Measurements from ENCODE around the gene RELN. TPM values are rescaled to one million over a fixed set of nuclear protein-coding genes. Genes with fewer than 3 reads are reported as not detected.
"Not testable (repeated sequence)": the region's sequence is repeated elsewhere in the genome, so short reads cannot be mapped to it uniquely, and the experiment has no call there.

Gene RELN
- total RNA-seq, 1 donor from 2014 or later = 5.7 TPM

GRCh38 chr7:103784646-103785286 is 204.7 kb downstream of the RELN start:
- Mint-ChIP-seq H3K36me3 (ENCODE audit: unreplicated experiment) (peaks cover 10% of the 10 kb centered on the region), H3K4me3 (ENCODE audit: unreplicated experiment) (no peak overlapping the region), H3K27me3 (ENCODE audit: unreplicated experiment) (peaks cover 2% of the 10 kb centered on the region), H3K4me1 (ENCODE audit: low read depth, unreplicated experiment) (no peaks in the 10 kb centered on the region), H3K27ac (ENCODE audit: unreplicated experiment) (no peak overlapping the region), H3K9me3 (ENCODE audit: unreplicated experiment) (no peaks in the 10 kb centered on the region)
- no peak for DNase-seq
- TF ChIP-seq CTCF (IDR thresholded peaks at IDR 0.05; ENCODE audit: partially characterized antibody, unreplicated experiment) = no peak

- no peak for DNase-seq
- no peaks in the 10 kb centered on the region for H3K36me3 Mint-ChIP-seq (ENCODE audit: unreplicated experiment)
- H3K9me3 Mint-ChIP-seq (ENCODE audit: unreplicated experiment) = no peaks in the 10 kb centered on the region
- H3K27me3 Mint-ChIP-seq (ENCODE audit: unreplicated experiment) = no peaks in the 10 kb centered on the region
- no peak for TF ChIP-seq CTCF (IDR thresholded peaks at IDR 0.05; ENCODE audit: partially characterized antibody, unreplicated experiment)
- peaks cover 7% of the 10 kb centered on the region for H3K4me1 Mint-ChIP-seq (ENCODE audit: low read depth, unreplicated experiment)
- H3K27ac Mint-ChIP-seq (ENCODE audit: unreplicated experiment) = no peak overlapping the region
- no peak overlapping the region for H3K4me3 Mint-ChIP-seq (ENCODE audit: unreplicated experiment)
Measured at GRCh38 chr7:103781409-103781808, 208.0 kb downstream of the RELN start.

GRCh38 chr7:103780561-103780960 is 208.9 kb downstream of the RELN start:
- H3K27ac Mint-ChIP-seq (ENCODE audit: unreplicated experiment); H3K9me3 Mint-ChIP-seq (ENCODE audit: unreplicated experiment); DNase-seq; H3K4me3 Mint-ChIP-seq (ENCODE audit: unreplicated experiment); H3K27me3 Mint-ChIP-seq (ENCODE audit: unreplicated experiment); H3K36me3 Mint-ChIP-seq (ENCODE audit: unreplicated experiment); H3K4me1 Mint-ChIP-seq (ENCODE audit: low read depth, unreplicated experiment): not testable (repeated sequence)

GRCh38 chr7:103777440-103777839 is 212.0 kb downstream of the RELN start:
- Mint-ChIP-seq H3K36me3 (ENCODE audit: unreplicated experiment) (no peaks in the 10 kb centered on the region), H3K9me3 (ENCODE audit: unreplicated experiment) (peaks cover 2% of the 10 kb centered on the region), H3K27me3 (ENCODE audit: unreplicated experiment) (no peaks in the 10 kb centered on the region), H3K4me3 (ENCODE audit: unreplicated experiment) (no peak overlapping the region), H3K27ac (ENCODE audit: unreplicated experiment) (no peak overlapping the region), H3K4me1 (ENCODE audit: low read depth, unreplicated experiment) (peaks cover 10% of the 10 kb centered on the region)
- no peak for DNase-seq
- TF ChIP-seq CTCF (IDR thresholded peaks at IDR 0.05; ENCODE audit: partially characterized antibody, unreplicated experiment) = no peak

GRCh38 chr7:103773726-103774125 is 215.7 kb downstream of the RELN start:
- peaks cover 16% of the 10 kb centered on the region for H3K4me1 Mint-ChIP-seq (ENCODE audit: low read depth, unreplicated experiment)
- peaks cover 2% of the 10 kb centered on the region for H3K9me3 Mint-ChIP-seq (ENCODE audit: unreplicated experiment)
- H3K27ac Mint-ChIP-seq (ENCODE audit: unreplicated experiment) = no peak overlapping the region
- H3K4me3 Mint-ChIP-seq (ENCODE audit: unreplicated experiment) = no peak overlapping the region
- no peak for DNase-seq
- no peak for TF ChIP-seq CTCF (IDR thresholded peaks at IDR 0.05; ENCODE audit: partially characterized antibody, unreplicated experiment)
- no peaks in the 10 kb centered on the region for H3K36me3 Mint-ChIP-seq (ENCODE audit: unreplicated experiment)
- no peaks in the 10 kb centered on the region for H3K27me3 Mint-ChIP-seq (ENCODE audit: unreplicated experiment)

Data from glutamatergic neuron (in vitro differentiated cells).